ENCODE data around the gene ADAMTS17. TPM values are rescaled to one million over a fixed set of nuclear protein-coding genes. Genes with fewer than 3 reads are reported as not detected.

The ADAMTS17 gene
- total RNA-seq, 1 experiment from 2014 or later, result 1.5 TPM

GRCh38 chr15:100336061-100336460, 5.7 kb downstream of the ADAMTS17 start:
- POLR2A ChIA-PET, result no interaction called here
- no peaks in the 10 kb centered on the region for H3K9me3 Mint-ChIP-seq (ENCODE audit: unreplicated experiment)
- no peaks in the 10 kb centered on the region for H3K9me3 ChIP-seq
- H3K4me1 ChIP-seq, result no peaks in the 10 kb centered on the region
- H3K4me3 ChIP-seq (ENCODE audit: low read depth, low read length), result no peak overlapping the region
- H3K27me3 ChIP-seq (replicated peaks; ENCODE audit: control insufficient read depth, insufficient read depth, low read length), result no peaks in the 10 kb centered on the region
- H3K27ac Mint-ChIP-seq (ENCODE audit: unreplicated experiment), result no peak overlapping the region
- CTCF ChIA-PET, result interaction anchor here (1.3 kb wide), 1 partner anchor 14 kb away, joined by 5 read pairs; no protein-coding TSS in a partner anchor
- BruUV-seq (replicated peaks), result no TSS peak
- H3K4me1 Mint-ChIP-seq (ENCODE audit: low read depth, unreplicated experiment), result no peaks in the 10 kb centered on the region
- peaks cover 3% of the 10 kb centered on the region for H3K27me3 Mint-ChIP-seq (ENCODE audit: insufficient read depth, unreplicated experiment)
- H3K36me3 ChIP-seq (ENCODE audit: control insufficient read depth, insufficient read depth, low read length), result no peaks in the 10 kb centered on the region
- H3K4me3 Mint-ChIP-seq (ENCODE audit: unreplicated experiment), result no peak overlapping the region
- H3K36me3 Mint-ChIP-seq (ENCODE audit: insufficient read depth, unreplicated experiment), result no peaks in the 10 kb centered on the region
- TF ChIP-seq, protein P1, sequence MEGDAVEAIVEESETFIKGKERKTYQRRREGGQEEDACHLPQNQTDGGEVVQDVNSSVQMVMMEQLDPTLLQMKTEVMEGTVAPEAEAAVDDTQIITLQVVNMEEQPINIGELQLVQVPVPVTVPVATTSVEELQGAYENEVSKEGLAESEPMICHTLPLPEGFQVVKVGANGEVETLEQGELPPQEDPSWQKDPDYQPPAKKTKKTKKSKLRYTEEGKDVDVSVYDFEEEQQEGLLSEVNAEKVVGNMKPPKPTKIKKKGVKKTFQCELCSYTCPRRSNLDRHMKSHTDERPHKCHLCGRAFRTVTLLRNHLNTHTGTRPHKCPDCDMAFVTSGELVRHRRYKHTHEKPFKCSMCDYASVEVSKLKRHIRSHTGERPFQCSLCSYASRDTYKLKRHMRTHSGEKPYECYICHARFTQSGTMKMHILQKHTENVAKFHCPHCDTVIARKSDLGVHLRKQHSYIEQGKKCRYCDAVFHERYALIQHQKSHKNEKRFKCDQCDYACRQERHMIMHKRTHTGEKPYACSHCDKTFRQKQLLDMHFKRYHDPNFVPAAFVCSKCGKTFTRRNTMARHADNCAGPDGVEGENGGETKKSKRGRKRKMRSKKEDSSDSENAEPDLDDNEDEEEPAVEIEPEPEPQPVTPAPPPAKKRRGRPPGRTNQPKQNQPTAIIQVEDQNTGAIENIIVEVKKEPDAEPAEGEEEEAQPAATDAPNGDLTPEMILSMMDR (IDR thresholded peaks at IDR 0.05; ENCODE audit: insufficient read depth in 1 of 2, low read depth in 1 of 2, low read length in 1 of 2, severe bottlenecking in 1 of 2, unreplicated experiment in 1 of 2), result no peak
- DNase-seq, result no peak
- intact Hi-C loops (cut with micrococcal nuclease; ENCODE audit: unreplicated experiment), result no loop called here

GRCh38 chr15:100335335-100335999, 6.3 kb downstream of the ADAMTS17 start:
- CTCF ChIA-PET, result interaction anchor here (1.3 kb wide), 1 partner anchor 15 kb away, joined by 5 read pairs; no protein-coding TSS in a partner anchor
- H3K36me3 ChIP-seq (ENCODE audit: control insufficient read depth, insufficient read depth, low read length), result no peaks in the 10 kb centered on the region
- POLR2A ChIA-PET, result no interaction called here
- no peaks in the 10 kb centered on the region for H3K27me3 ChIP-seq (replicated peaks; ENCODE audit: control insufficient read depth, insufficient read depth, low read length)
- no peaks in the 10 kb centered on the region for H3K9me3 ChIP-seq
- intact Hi-C loops (cut with micrococcal nuclease; ENCODE audit: unreplicated experiment), result no loop called here
- no peak overlapping the region for H3K4me3 ChIP-seq (ENCODE audit: low read depth, low read length)
- Mint-ChIP-seq H3K9me3 (ENCODE audit: unreplicated experiment) (no peaks in the 10 kb centered on the region), H3K4me3 (ENCODE audit: unreplicated experiment) (no peak overlapping the region), H3K27ac (ENCODE audit: unreplicated experiment) (no peak overlapping the region), H3K4me1 (ENCODE audit: low read depth, unreplicated experiment) (no peaks in the 10 kb centered on the region), H3K36me3 (ENCODE audit: insufficient read depth, unreplicated experiment) (no peaks in the 10 kb centered on the region), H3K27me3 (ENCODE audit: insufficient read depth, unreplicated experiment) (peaks cover 3% of the 10 kb centered on the region)
- H3K4me1 ChIP-seq, result no peaks in the 10 kb centered on the region
- TF ChIP-seq, protein P1 (IDR thresholded peaks at IDR 0.05; ENCODE audit: insufficient read depth in 1 of 2, low read depth in 1 of 2, low read length in 1 of 2, severe bottlenecking in 1 of 2, unreplicated experiment in 1 of 2), result no peak
- no TSS peak for BruUV-seq (replicated peaks)
- no peak for DNase-seq

GRCh38 chr15:100334905-100335304, 6.9 kb downstream of the ADAMTS17 start:
- POLR2A ChIA-PET, result no interaction called here
- Histone ChIP-seq H3K27me3 (replicated peaks; ENCODE audit: control insufficient read depth, insufficient read depth, low read length) (no peaks in the 10 kb centered on the region), H3K4me1 (no peaks in the 10 kb centered on the region), H3K36me3 (ENCODE audit: control insufficient read depth, insufficient read depth, low read length) (no peaks in the 10 kb centered on the region), H3K4me3 (ENCODE audit: low read depth, low read length) (no peak overlapping the region), H3K9me3 (no peaks in the 10 kb centered on the region)
- Mint-ChIP-seq H3K27ac (ENCODE audit: unreplicated experiment) (no peak overlapping the region), H3K36me3 (ENCODE audit: insufficient read depth, unreplicated experiment) (no peaks in the 10 kb centered on the region), H3K4me3 (ENCODE audit: unreplicated experiment) (no peak overlapping the region), H3K27me3 (ENCODE audit: insufficient read depth, unreplicated experiment) (peaks cover 3% of the 10 kb centered on the region), H3K9me3 (ENCODE audit: unreplicated experiment) (no peaks in the 10 kb centered on the region), H3K4me1 (ENCODE audit: low read depth, unreplicated experiment) (no peaks in the 10 kb centered on the region)
- CTCF ChIA-PET, result interaction anchor here (1.3 kb wide), 1 partner anchor 15 kb away, joined by 5 read pairs; no protein-coding TSS in a partner anchor
- intact Hi-C loops (cut with micrococcal nuclease; ENCODE audit: unreplicated experiment), result no loop called here
- no peak for DNase-seq
- TF ChIP-seq, protein P1 (IDR thresholded peaks at IDR 0.05; ENCODE audit: insufficient read depth in 1 of 2, low read depth in 1 of 2, low read length in 1 of 2, severe bottlenecking in 1 of 2, unreplicated experiment in 1 of 2), result no peak
- BruUV-seq (replicated peaks), result no TSS peak
